H1 (cell line): Measurements from ENCODE around the gene PFDN1. TPM values are rescaled to one million over a fixed set of nuclear protein-coding genes. Genes with fewer than 3 reads are reported as not detected.

ENCODE experiments used
- CTCF ChIA-PET: fragments of 300-600 bp; sonication (Branson Sonifier 250); formaldehyde crosslinking; loops from one replicate; lab custom pipeline; 2021; ENCODE audit not compliant: partially characterized antibody; lab: Charles Lee
- POLR2A ChIA-PET: fragments of 300-600 bp; sonication (Branson Sonifier 250); formaldehyde crosslinking; loops from one replicate; lab custom pipeline; 2021; ENCODE audit warnings: inconsistent platforms; ENCODE audit not compliant: partially characterized antibody; lab: Charles Lee
- DNase-seq, 2 experiments: peaks; one replicate each; pipeline versions ENCODE4 v3.0.0 to v3.0.0-alpha.2; 2010 to 2022; ENCODE audit warnings: low spot score in 2 of 2, low read depth in 1 of 2, mixed read lengths in 1 of 2
- FAIRE-seq: peaks from 2 replicates; lab custom pipeline; 2011; peaks lifted over from hg19 to GRCh38; lab: Jason Lieb, UNC
- H2AFZ ChIP-seq: 2 replicates; pipeline ENCODE4 v1.8.1; 2012; ENCODE audit warnings: low read length, inconsistent platforms
- H2AK5ac ChIP-seq: 2 replicates; pipeline ENCODE4 v1.6.1; 2013; ENCODE audit warnings: low read depth, low read length
- H2BK120ac ChIP-seq: replicated peaks from 2 replicates; pipeline ENCODE3; 2013; ENCODE audit warnings: low read depth, low read length, inconsistent platforms
- H2BK12ac ChIP-seq: 2 replicates; pipeline ENCODE4 v1.6.1; 2013; ENCODE audit warnings: low read depth, low read length
- H2BK15ac ChIP-seq: 2 replicates; pipeline ENCODE4 v1.6.1; 2013; ENCODE audit warnings: low read length
- H2BK20ac ChIP-seq: 2 replicates; pipeline ENCODE4 v1.6.1; 2013; ENCODE audit warnings: low read length
- H2BK5ac ChIP-seq: 2 replicates; pipeline ENCODE4 v1.6.1; 2013; ENCODE audit warnings: low read depth, low read length
- H3K14ac ChIP-seq: 2 replicates; pipeline ENCODE4 v1.6.1; 2013; ENCODE audit warnings: inconsistent platforms; ENCODE audit not compliant: insufficient read length
- H3K18ac ChIP-seq: 2 replicates; pipeline ENCODE4 v1.6.1; 2013; ENCODE audit warnings: low read length; ENCODE audit errors: extremely low read depth
- H3K23ac ChIP-seq: 2 replicates; pipeline ENCODE4 v1.6.1; 2013; ENCODE audit warnings: inconsistent platforms; ENCODE audit not compliant: insufficient read length
- H3K23me2 ChIP-seq: 2 replicates; pipeline ENCODE4 v1.6.1; 2013; ENCODE audit warnings: low read depth, low read length
- H3K27ac ChIP-seq: 2 replicates; pipeline ENCODE4 v1.6.1; 2011; ENCODE audit warnings: low read depth, low read length, inconsistent platforms
- H3K27me3 ChIP-seq, 4 experiments: replicated peaks in 1 of 4; 1 replicate in 1 of 4; 2 replicates in 3 of 4; pipeline versions ENCODE4 v1.6.1 to v1.8.1; 2011 to 2013; ENCODE audit warnings: low read length in 3 of 4, mild to moderate bottlenecking in 3 of 4, inconsistent platforms in 2 of 4, mixed read lengths in 2 of 4, moderate library complexity in 1 of 4; ENCODE audit not compliant: control insufficient read depth in 3 of 4, insufficient read depth in 3 of 4; ENCODE audit errors: extremely low read depth in 1 of 4
- H3K36me3 ChIP-seq, 4 experiments: 2 replicates each; pipeline versions ENCODE4 v1.6.1 to v1.8.1; 2011 to 2013; ENCODE audit warnings: mild to moderate bottlenecking in 4 of 4, low read length in 3 of 4, moderate library complexity in 2 of 4, control low read depth in 1 of 4, inconsistent platforms in 1 of 4; ENCODE audit not compliant: insufficient read depth in 4 of 4, control insufficient read depth in 2 of 4
- H3K4ac ChIP-seq: replicated peaks from 2 replicates; pipeline ENCODE3; 2013; ENCODE audit warnings: low read length, low read depth, mixed read lengths, inconsistent platforms; ENCODE audit not compliant: insufficient read length
- H3K4me1 ChIP-seq, 4 experiments: replicated peaks in 1 of 4; 1 replicate in 1 of 4; 2 replicates in 3 of 4; pipeline versions ENCODE4 v1.6.1 to v1.8.1; 2011 to 2013; ENCODE audit warnings: low read length in 3 of 4, inconsistent platforms in 2 of 4, mixed read lengths in 1 of 4; ENCODE audit not compliant: insufficient read depth in 4 of 4, control insufficient read depth in 3 of 4
- H3K4me2 ChIP-seq, 2 experiments: 2 replicates each; pipeline versions ENCODE4 v1.6.1 to v1.8.1; 2011 to 2013; ENCODE audit warnings: low read depth in 2 of 2, low read length in 2 of 2, control low read depth in 1 of 2, inconsistent platforms in 1 of 2, mild to moderate bottlenecking in 1 of 2; ENCODE audit not compliant: insufficient read depth in 1 of 2
- H3K4me3 ChIP-seq, 4 experiments: fragments of 200-600, 300-600 bp in 1 of 4; sonication (generic), shearing (Covaris generic), sonication (Bioruptor Twin) in 1 of 4; 2 replicates each; pipeline versions ENCODE4 v1.5.1 to v1.8.1; 2011 to 2016; ENCODE audit warnings: low read length in 4 of 4, low read depth in 3 of 4, control low read depth in 2 of 4, inconsistent platforms in 2 of 4, mild to moderate bottlenecking in 2 of 4, mixed read lengths in 1 of 4, moderate library complexity in 1 of 4; ENCODE audit not compliant: insufficient read depth in 2 of 4; ENCODE audit errors: extremely low read depth in 1 of 4
- H3K56ac ChIP-seq: replicated peaks from 2 replicates; pipeline ENCODE3; 2013; ENCODE audit warnings: low read depth, mild to moderate bottlenecking, mixed read lengths, low read length, inconsistent platforms; ENCODE audit not compliant: insufficient read length
- H3K79me1 ChIP-seq: 2 replicates; pipeline ENCODE4 v1.6.1; 2013; ENCODE audit warnings: low read depth, low read length, control low read depth
- H3K79me2 ChIP-seq, 2 experiments: 2 replicates each; pipeline versions ENCODE4 v1.6.1 to v1.8.1; 2012 to 2013; ENCODE audit warnings: low read length in 2 of 2, mild to moderate bottlenecking in 2 of 2, inconsistent platforms in 1 of 2; ENCODE audit not compliant: insufficient read depth in 2 of 2, control insufficient read depth in 1 of 2
- H3K9ac ChIP-seq, 4 experiments: replicated peaks in 1 of 4; 1 replicate in 1 of 4; 2 replicates in 3 of 4; pipeline versions ENCODE4 v1.6.1 to v1.8.1; 2011 to 2013; ENCODE audit warnings: low read depth in 3 of 4, low read length in 3 of 4, control low read depth in 2 of 4, mild to moderate bottlenecking in 2 of 4, moderate library complexity in 2 of 4, inconsistent platforms in 1 of 4; ENCODE audit errors: extremely low read depth in 1 of 4
- H3K9me3 ChIP-seq, 2 experiments: 2 replicates each; pipeline versions ENCODE4 v1.6.1 to v1.8.1; 2012 to 2013; ENCODE audit warnings: mild to moderate bottlenecking in 2 of 2, moderate library complexity in 2 of 2, control low read depth in 1 of 2, inconsistent platforms in 1 of 2, low read depth in 1 of 2, low read length in 1 of 2, mixed read lengths in 1 of 2; ENCODE audit not compliant: insufficient read depth in 2 of 2
- H4K20me1 ChIP-seq, 2 experiments: replicated peaks in 1 of 2; 2 replicates each; pipeline versions ENCODE3 to v1.8.1; 2011 to 2013; ENCODE audit warnings: inconsistent platforms in 2 of 2, low read length in 2 of 2, mild to moderate bottlenecking in 1 of 2; ENCODE audit not compliant: insufficient read depth in 2 of 2, control insufficient read depth in 1 of 2
- H4K5ac ChIP-seq: 2 replicates; pipeline ENCODE4 v1.6.1; 2013; ENCODE audit warnings: low read length, low read depth, mixed read lengths, inconsistent platforms; ENCODE audit not compliant: insufficient read length
- H4K8ac ChIP-seq: 2 replicates; pipeline ENCODE4 v1.8.0; 2013; ENCODE audit warnings: mild to moderate bottlenecking, moderate library complexity, low read length, inconsistent platforms; ENCODE audit not compliant: insufficient read depth; ENCODE audit errors: extremely low read depth
- H4K91ac ChIP-seq: replicated peaks from 2 replicates; pipeline ENCODE3; 2013; ENCODE audit warnings: low read length, mixed read lengths, inconsistent platforms; ENCODE audit not compliant: insufficient read length
- CREB1 ChIP-seq: IDR thresholded peaks from 2 replicates; pipeline ENCODE4 v1.6.1; 2012; ENCODE audit warnings: inconsistent platforms
- RAD21 ChIP-seq, 2 experiments: IDR thresholded peaks in 1 of 2; conservative IDR thresholded peaks in 1 of 2; 2 replicates each; pipeline ENCODE4 v1.6.1; 2011; ENCODE audit warnings: low read depth in 2 of 2, low read length in 2 of 2, improper control_type of control experiment in 1 of 2, inconsistent platforms in 1 of 2, mild to moderate bottlenecking in 1 of 2, moderate library complexity in 1 of 2
- RXRA ChIP-seq: IDR thresholded peaks from 2 replicates; pipeline ENCODE4 v1.6.1; 2011; ENCODE audit warnings: low read depth, mild to moderate bottlenecking, low read length, moderate library complexity; ENCODE audit not compliant: insufficient read depth
- SIN3A ChIP-seq, 2 experiments: IDR thresholded peaks in 1 of 2; conservative IDR thresholded peaks in 1 of 2; 2 replicates each; pipeline ENCODE4 v1.6.1; 2011 to 2012; ENCODE audit warnings: low read length in 2 of 2, improper control_type of control experiment in 1 of 2, low read depth in 1 of 2, mild to moderate bottlenecking in 1 of 2
- SIRT6 ChIP-seq: IDR thresholded peaks from one replicate; pipeline ENCODE4 v1.7.1; 2012; ENCODE audit warnings: low read length, inconsistent platforms
- TAF1 ChIP-seq: IDR thresholded peaks from 2 replicates; pipeline ENCODE4 v1.6.1; 2011; ENCODE audit warnings: mild to moderate bottlenecking, low read depth, low read length
- WGBS, 2 experiments: shearing (Covaris generic) in 1 of 2; methylation state at CpG; one replicate each; pipeline versions ENCODE4 v1.1.6 to v1.1.7; 2013 to 2015; ENCODE audit warnings: low lambda C conversion rate in 2 of 2, mixed read lengths in 2 of 2, inconsistent platforms in 1 of 2, low coverage in 1 of 2, missing lambda C conversion rate in 1 of 2; ENCODE audit not compliant: insufficient replicate concordance in 2 of 2, insufficient coverage in 1 of 2, insufficient read length in 1 of 2; ENCODE audit errors: extremely low coverage in 1 of 2, missing lambda C conversion rate in 1 of 2; 5-methylcytosine and 5-hydroxymethylcytosine counted together
- polyA plus RNA-seq, 7 experiments: library from polyadenylated mRNA; depleted of rRNA in 3 of 7; stranded (reverse) in 5 of 7; unstranded in 2 of 7; fragments of >200 nt in 5 of 7; fragments of 200-250 nt in 2 of 7; gene quantifications; 1 replicate in 5 of 7; 2 replicates in 1 of 7; 4 replicates in 1 of 7; pipeline versions ENCODE4 v1.2.1 to v1.2.3, GENCODE V29; 2011 to 2013; ENCODE audit warnings: missing spikeins in 2 of 7, mixed read lengths in 2 of 7
- total RNA-seq: library from RNA; stranded (reverse); fragmentation: NEBNext Ultra II Directional; extraction: Animal tissue kit (Norgen Biotek cat#: 25700); gene quantifications from 2 replicates; pipeline ENCODE4 v1.2.1, GENCODE V29; 2021
- TF ChIP-seq, protein P1 (sequence below): IDR thresholded peaks from 2 replicates; pipeline ENCODE4 v1.6.1; 2012; ENCODE audit warnings: low read length, inconsistent platforms
- TF ChIP-seq, protein P2 (sequence below): IDR thresholded peaks from 2 replicates; pipeline ENCODE4 v1.6.1; 2012; ENCODE audit warnings: inconsistent platforms

PFDN1 gene
- total and polyA plus RNA-seq, 2 of the 8 experiments (the other 6 are each of a cell fraction or from before 2014, with no cell fraction given), result 53.0 to 89.6 TPM

DNA sequence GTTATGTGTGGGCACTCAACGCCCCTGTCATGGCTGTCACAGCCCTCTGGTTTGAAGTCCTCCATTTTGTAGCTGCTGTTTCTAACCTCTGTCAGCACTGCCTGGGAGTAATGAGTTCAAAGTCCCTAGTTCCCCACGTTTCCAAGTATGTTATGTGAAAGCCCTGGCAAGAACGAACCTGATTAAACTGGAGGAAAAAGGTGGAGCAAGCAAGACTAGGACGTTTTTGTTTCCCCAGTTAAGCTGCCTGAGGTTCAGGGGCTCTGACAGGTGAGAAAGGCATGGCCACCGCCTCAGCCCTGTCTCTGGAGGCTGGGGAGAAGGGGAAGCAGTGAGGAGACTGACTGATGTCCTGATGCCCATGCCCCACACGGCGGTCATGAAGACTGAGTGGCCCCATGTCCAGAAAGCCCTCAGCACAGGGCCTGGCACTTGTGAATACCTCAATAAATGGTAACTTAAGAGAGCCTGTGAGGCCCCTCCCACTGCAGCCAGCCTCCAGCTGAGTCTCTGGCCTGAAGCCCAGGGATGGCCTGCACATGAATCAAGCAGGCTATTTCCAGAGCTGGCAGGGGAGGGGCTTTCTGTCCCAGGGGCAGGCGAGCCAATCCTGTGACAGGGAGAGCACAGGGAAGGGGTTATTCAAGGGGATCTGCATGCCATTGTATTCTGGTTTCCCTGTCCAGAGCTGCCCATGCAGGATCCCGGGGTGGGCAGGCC is 61.8 kb downstream of the PFDN1 start:
- Histone ChIP-seq H4K5ac (no peak overlapping the region), H3K4me3 (no peak overlapping the region), H3K27ac (peak overlapping the region; percentile 13; the same call in 1 of the 2 replicates), H2BK5ac (0 out of 2 replicates have a peak overlapping the region, but pooled peaks have one; percentile 58), H3K4me1 (peaks cover 3 to 14% (median 11%) of the 10 kb centered on the region in 4 experiments; a peak in 6 of 7 replicates), H3K23me2 (no peaks in the 10 kb centered on the region), H3K4ac (no peak overlapping the region), H2AK5ac (no peak overlapping the region), H2AFZ (no peak overlapping the region), H3K23ac (no peak overlapping the region), H2BK20ac (no peak overlapping the region), H3K36me3 (no peaks in the 10 kb centered on the region), H3K9ac (no peak overlapping the region), H3K4me2 (peak overlapping the region; percentile 16 to 45; a peak in 1 of 4 replicates), H4K8ac (no peak overlapping the region), H3K14ac (no peak overlapping the region), H2BK120ac (no peak overlapping the region), H2BK12ac (no peak overlapping the region), H4K91ac (no peak overlapping the region), H3K27me3 (no peaks in the 10 kb centered on the region), H3K56ac (no peak overlapping the region), H2BK15ac (no peak overlapping the region), H3K79me1 (no peaks in the 10 kb centered on the region; the same call in 1 of the 2 replicates), H3K79me2 (no peaks in the 10 kb centered on the region), H3K18ac (0 out of 2 replicates have a peak overlapping the region, but pooled peaks have one; percentile 9), H4K20me1 (peaks cover 3 to 4% of the 10 kb centered on the region in 2 experiments), H3K9me3 (no peaks in the 10 kb centered on the region)
- WGBS, 2 experiments, result 71% methylated on average over 9 of the region's 9 CpGs; no CpG with 5 or more reads in 1 of the 2 experiments
- ChIA-PET POLR2A (interaction anchor here (0.5 to 8.0 kb wide), 8 partner anchors 15 to 1641 kb away, joined by 3 to 64 read pairs (median 4); partner anchors contain the start of genes HBEGF and PFDN1), CTCF (interaction anchor here (0.6 to 25.9 kb wide), 22 partner anchors 12 to 273 kb away, joined by 3 to 676 read pairs (median 6); partner anchors contain the start of genes HBEGF and SLC4A9)
- peak; percentile 62 for FAIRE-seq
- DNase-seq, result peak in 1 of 2 experiments; percentile 57
- TF ChIP-seq RAD21 (IDR thresholded peaks at IDR 0.05 in 1 of 2, conservative IDR thresholded peaks at IDR 0.05 in 1 of 2; ENCODE audit: low read depth in 2 of 2, low read length in 2 of 2) (no peak), RXRA (no peak), SIN3A (conservative IDR thresholded peaks at IDR 0.05 in 1 of 2, IDR thresholded peaks at IDR 0.05 in 1 of 2; ENCODE audit: low read depth in 1 of 2, low read length in 2 of 2) (no peak), CREB1 (no peak), SIRT6 (no peak), TAF1 (no peak)
- TF ChIP-seq, protein P1, sequence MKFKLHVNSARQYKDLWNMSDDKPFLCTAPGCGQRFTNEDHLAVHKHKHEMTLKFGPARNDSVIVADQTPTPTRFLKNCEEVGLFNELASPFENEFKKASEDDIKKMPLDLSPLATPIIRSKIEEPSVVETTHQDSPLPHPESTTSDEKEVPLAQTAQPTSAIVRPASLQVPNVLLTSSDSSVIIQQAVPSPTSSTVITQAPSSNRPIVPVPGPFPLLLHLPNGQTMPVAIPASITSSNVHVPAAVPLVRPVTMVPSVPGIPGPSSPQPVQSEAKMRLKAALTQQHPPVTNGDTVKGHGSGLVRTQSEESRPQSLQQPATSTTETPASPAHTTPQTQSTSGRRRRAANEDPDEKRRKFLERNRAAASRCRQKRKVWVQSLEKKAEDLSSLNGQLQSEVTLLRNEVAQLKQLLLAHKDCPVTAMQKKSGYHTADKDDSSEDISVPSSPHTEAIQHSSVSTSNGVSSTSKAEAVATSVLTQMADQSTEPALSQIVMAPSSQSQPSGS, result no peak
- TF ChIP-seq, protein P2, sequence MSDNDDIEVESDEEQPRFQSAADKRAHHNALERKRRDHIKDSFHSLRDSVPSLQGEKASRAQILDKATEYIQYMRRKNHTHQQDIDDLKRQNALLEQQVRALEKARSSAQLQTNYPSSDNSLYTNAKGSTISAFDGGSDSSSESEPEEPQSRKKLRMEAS, result no peak
